Measurements from ENCODE around the gene IFT74. TPM values are rescaled to one million over a fixed set of nuclear protein-coding genes. Genes with fewer than 3 reads are reported as not detected.

Gene IFT74
- total RNA-seq, 1 experiment from 2014 or later: 6.0 TPM

Other genes with a start within 250 kb of the IFT74 start
- 16.6 and 17.1 TPM in 2 replicates for gene CAAP1, start 63.6 kb upstream of the IFT74 start, total RNA-seq (2014; rRNA removed; shearing (Covaris generic))
- gene PLAA, start 9.2 kb upstream of the IFT74 start, total RNA-seq (2014; rRNA removed; shearing (Covaris generic)): 31.0 and 32.3 TPM in 2 replicates
- gene LRRC19, start 49.3 kb downstream of the IFT74 start, total RNA-seq (2014; rRNA removed; shearing (Covaris generic)): not detected in 2 replicates
- 1.7 and 2.3 TPM in 2 replicates for gene TEK, start 152.8 kb downstream of the IFT74 start, total RNA-seq (2014; rRNA removed; shearing (Covaris generic))